OCI-LY3 (cell line): Measurements from ENCODE around the gene DDX41.

Experiments used
- CTCF ChIP-seq: fragments of 200-600, 300-600 bp; sonication (generic); IDR thresholded peaks from 2 replicates; pipeline ENCODE4 v1.5.1; 2014; ENCODE audit warnings: antibody characterized with exemption, low read length, low read depth
- EZH2phosphoT487 ChIP-seq: fragments of 200-600 bp; shearing (Covaris generic); IDR thresholded peaks from 2 replicates; pipeline ENCODE4 v1.6.1; 2018; ENCODE audit warnings: antibody characterized with exemption, mixed run types, low read depth

GRCh38 chr5:177490311-177490991, 26.3 kb downstream of the DDX41 start:
- TF ChIP-seq CTCF (no peak), EZH2phosphoT487 (no peak)
